Thyroid gland (tissue), 4 donors: ENCODE results near the gene MEP1A.

Experiments
- CTCF ChIP-seq, 6 experiments: fragments of 200-600 bp in 3 of 6; fragments of 450-650 bp in 3 of 6; sonication (generic) in 3 of 6; IDR thresholded peaks; one replicate each; pipeline ENCODE4 v1.5.1; 2016 to 2019; ENCODE audit warnings: antibody characterized with exemption in 6 of 6, mild to moderate bottlenecking in 2 of 6, inconsistent platforms in 1 of 6, moderate library complexity in 1 of 6
- POLR2A ChIP-seq, 2 donors: fragments of 450-650 bp; IDR thresholded peaks; one replicate each; pipeline ENCODE4 v1.6.1; 2017; ENCODE audit warnings: antibody characterized with exemption in 2 of 2, mild to moderate bottlenecking in 2 of 2, moderate library complexity in 1 of 2

DNA sequence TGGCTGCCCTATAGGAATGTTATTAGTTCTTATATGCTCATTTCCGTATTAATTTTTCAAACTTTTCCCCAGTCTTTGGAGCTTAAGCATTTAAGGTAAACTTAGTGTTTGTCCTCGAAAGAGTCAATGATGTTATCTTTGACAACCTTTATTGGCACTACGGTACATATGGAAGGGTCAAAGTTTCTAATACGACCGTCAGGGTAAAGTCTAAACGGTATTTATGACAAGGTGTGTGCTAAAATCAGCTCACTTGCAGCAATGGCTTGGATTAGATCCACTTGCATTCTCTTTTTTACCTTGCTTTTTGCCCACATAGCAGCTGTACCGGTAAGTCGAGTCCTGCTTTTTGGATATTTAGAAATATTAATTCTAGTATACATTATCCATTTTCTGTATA lies at the start of gene MEP1A:
- TF ChIP-seq POLR2A (IDR thresholded peaks at IDR 0.05), result no peak
- TF ChIP-seq CTCF (IDR thresholded peaks at IDR 0.05), result no peak
